Measurements from ENCODE around the gene SH3PXD2A. TPM values are rescaled to one million over a fixed set of nuclear protein-coding genes. Genes with fewer than 3 reads are reported as not detected.

The SH3PXD2A gene
- total RNA-seq, 1 experiment from 2014 or later, result 4.5 TPM

- Mint-ChIP-seq H3K4me3 (no peak overlapping the region; a peak in 1 of 5 replicates), H3K4me1 (peaks cover 52 to 64% of the 10 kb centered on the region in 2 experiments)
These were observed 219.8 kb downstream of the SH3PXD2A start for GRCh38 chr10:103635580-103635979.

More at GRCh38 chr10:103635580-103635979, 219.8 kb downstream of the SH3PXD2A start:
- Histone ChIP-seq H3K14ac (ENCODE audit: insufficient read depth, low read length) (peak overlapping the region; percentile 43; the same call in 1 of the 2 replicates), H3K4me1 (ENCODE audit: insufficient read depth, low read length) (peaks cover 17% of the 10 kb centered on the region; the same call in 1 of the 2 replicates), H3K79me1 (ENCODE audit: insufficient read depth, low read depth, low read length, poor library complexity, severe bottlenecking) (no peaks in the 10 kb centered on the region), H3K23ac (ENCODE audit: insufficient read length, low read depth, low read length) (no peak overlapping the region), H2BK5ac (ENCODE audit: insufficient read length, low read length) (no peak overlapping the region), H4K5ac (ENCODE audit: insufficient read length, low read depth, low read length) (no peak overlapping the region), H2AK5ac (ENCODE audit: insufficient read length, low read length) (no peak overlapping the region), H3K4me2 (ENCODE audit: insufficient read depth, insufficient read length, low read length) (no peak overlapping the region), H3K18ac (ENCODE audit: insufficient read length, low read depth, low read length) (peak overlapping the region; percentile 71), H2BK12ac (ENCODE audit: insufficient read length, low read depth, low read length) (no peak overlapping the region), H3K79me2 (ENCODE audit: insufficient read depth, low read length) (no peaks in the 10 kb centered on the region), H3K23me2 (ENCODE audit: insufficient read length, low read depth, low read length, poor library complexity, severe bottlenecking) (no peaks in the 10 kb centered on the region), H3K27me3 (ENCODE audit: insufficient read depth, low read length) (no peaks in the 10 kb centered on the region), H3K9ac (ENCODE audit: extremely low read depth, insufficient read length, low read length) (no peak overlapping the region), H3K4ac (ENCODE audit: low read depth, low read length) (peak overlapping the region; percentile 49; the same call in 1 of the 2 replicates), H2BK15ac (ENCODE audit: low read depth, low read length) (no peak overlapping the region), H4K91ac (ENCODE audit: insufficient read length, low read depth, low read length) (no peak overlapping the region), H4K8ac (replicated peaks; ENCODE audit: insufficient read length, low read depth, low read length) (no peak overlapping the region), H2BK20ac (ENCODE audit: low read depth, low read length, poor library complexity, severe bottlenecking) (no peak overlapping the region), H3K27ac (ENCODE audit: insufficient read length, low read depth, low read length) (no peak overlapping the region), H3K56ac (ENCODE audit: insufficient read length, low read depth, low read length) (no peak overlapping the region), H2AFZ (ENCODE audit: low read length) (no peak overlapping the region), H3K9me3 (ENCODE audit: control insufficient read depth, low read depth, low read length) (no peaks in the 10 kb centered on the region), H4K20me1 (ENCODE audit: control insufficient read depth, insufficient read depth, insufficient read length) (no peaks in the 10 kb centered on the region), H3T11ph (ENCODE audit: low read length) (no peak overlapping the region), H2BK120ac (ENCODE audit: low read depth, low read length, poor library complexity, severe bottlenecking) (no peak overlapping the region)
- TF ChIP-seq, protein P1, sequence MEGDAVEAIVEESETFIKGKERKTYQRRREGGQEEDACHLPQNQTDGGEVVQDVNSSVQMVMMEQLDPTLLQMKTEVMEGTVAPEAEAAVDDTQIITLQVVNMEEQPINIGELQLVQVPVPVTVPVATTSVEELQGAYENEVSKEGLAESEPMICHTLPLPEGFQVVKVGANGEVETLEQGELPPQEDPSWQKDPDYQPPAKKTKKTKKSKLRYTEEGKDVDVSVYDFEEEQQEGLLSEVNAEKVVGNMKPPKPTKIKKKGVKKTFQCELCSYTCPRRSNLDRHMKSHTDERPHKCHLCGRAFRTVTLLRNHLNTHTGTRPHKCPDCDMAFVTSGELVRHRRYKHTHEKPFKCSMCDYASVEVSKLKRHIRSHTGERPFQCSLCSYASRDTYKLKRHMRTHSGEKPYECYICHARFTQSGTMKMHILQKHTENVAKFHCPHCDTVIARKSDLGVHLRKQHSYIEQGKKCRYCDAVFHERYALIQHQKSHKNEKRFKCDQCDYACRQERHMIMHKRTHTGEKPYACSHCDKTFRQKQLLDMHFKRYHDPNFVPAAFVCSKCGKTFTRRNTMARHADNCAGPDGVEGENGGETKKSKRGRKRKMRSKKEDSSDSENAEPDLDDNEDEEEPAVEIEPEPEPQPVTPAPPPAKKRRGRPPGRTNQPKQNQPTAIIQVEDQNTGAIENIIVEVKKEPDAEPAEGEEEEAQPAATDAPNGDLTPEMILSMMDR (conservative IDR thresholded peaks at IDR 0.05), result no peak
- Mint-ChIP-seq H3K36me3 (ENCODE audit: insufficient read depth in 1 of 3, low read depth in 3 of 3) (no peaks in the 10 kb centered on the region; a peak in 3 of 7 replicates), H3K27ac (peak overlapping the region in 2 of 3 experiments; percentile 40 to 79; a peak in 3 of 7 replicates), H3K9me3 (no peaks in the 10 kb centered on the region), H3K27me3 (ENCODE audit: low read depth) (no peaks in the 10 kb centered on the region; the same call in none of the 2 replicates)
- DNase-seq, result no peak
- WGBS (ENCODE audit: extremely low coverage, insufficient read length, low lambda C conversion rate), result no CpG with 5 or more reads among the region's 5 CpGs

Data from H9 (cell line).